PC-3 (cell line): ENCODE data around the gene CCDC83. TPM values are rescaled to one million over a fixed set of nuclear protein-coding genes. Genes with fewer than 3 reads are reported as not detected.
"Not testable (repeated sequence)": the region's sequence is repeated elsewhere in the genome, so short reads cannot be mapped to it uniquely, and the experiment has no call there.

Source experiments
- ATAC-seq: fragments of 200-7000 bp; cut with Tn5 transposase; 2 replicates; pipeline ENCODE4 v1.9.1; 2020; ENCODE audit warnings: mild to moderate bottlenecking, moderate library complexity
- BruUV-seq: library from RNA; stranded (reverse); fragments of 400-500 nt; replicated peaks from 2 replicates; lab custom pipeline; 2021; lab: Mats Ljungman, UMichigan
- CTCF ChIA-PET: fragments of 300-600 bp; sonication (Branson Sonifier 250); formaldehyde crosslinking; loops from one replicate; lab custom pipeline; 2022; ENCODE audit warnings: antibody characterized with exemption; lab: Charles Lee
- POLR2A ChIA-PET: fragments of 300-600 bp; sonication (Branson Sonifier 250); formaldehyde crosslinking; loops from one replicate; lab custom pipeline; 2022; ENCODE audit warnings: antibody characterized with exemption; ENCODE audit not compliant: unreplicated experiment; lab: Charles Lee
- DNase-seq: peaks from one replicate; pipeline ENCODE4 v3.0.0-alpha.2; 2015
- H2AFZ ChIP-seq: fragments of 300-600 bp; sonication (generic); 2 replicates; pipeline ENCODE4 v1.6.0; 2016; ENCODE audit warnings: antibody characterized with exemption, low read length
- H3F3A ChIP-seq: fragments of 300-600 bp; sonication (generic); one replicate; pipeline ENCODE4 v1.6.0; 2017; ENCODE audit warnings: antibody characterized with exemption, low read length, control low read depth, mild to moderate bottlenecking; ENCODE audit not compliant: unreplicated experiment
- H3K27ac ChIP-seq: fragments of 300-600 bp; sonication (generic); 2 replicates; pipeline ENCODE4 v1.5.1; 2016; ENCODE audit warnings: mild to moderate bottlenecking, low read length
- H3K27me3 ChIP-seq: fragments of 300-600 bp; sonication (generic); 2 replicates; pipeline ENCODE4 v1.6.1; 2016; ENCODE audit warnings: low read length, mixed read lengths
- H3K36me3 ChIP-seq: fragments of 300-600 bp; sonication (generic); 2 replicates; pipeline ENCODE4 v1.6.1; 2016; ENCODE audit warnings: low read depth, mixed run types, low read length, mixed read lengths
- H3K4me1 ChIP-seq: fragments of 300-600 bp; sonication (generic); 2 replicates; pipeline ENCODE4 v1.5.1; 2016; ENCODE audit warnings: low read length; ENCODE audit not compliant: insufficient read depth
- H3K4me2 ChIP-seq: fragments of 300-600 bp; sonication (generic); 2 replicates; pipeline ENCODE4 v1.6.0; 2016; ENCODE audit warnings: low read length
- H3K4me3 ChIP-seq: fragments of 300-600 bp; sonication (generic); 2 replicates; pipeline ENCODE4 v1.5.1; 2016; ENCODE audit warnings: mild to moderate bottlenecking, low read length, mixed read lengths
- H3K79me2 ChIP-seq: fragments of 300-600 bp; sonication (generic); 2 replicates; pipeline ENCODE4 v1.6.1; 2017; ENCODE audit warnings: low read length, mixed read lengths
- H3K9ac ChIP-seq: fragments of 300-600 bp; sonication (generic); 2 replicates; pipeline ENCODE4 v1.6.0; 2016; ENCODE audit warnings: mild to moderate bottlenecking, low read length
- H3K9me2 ChIP-seq: fragments of 300-600 bp; sonication (generic); replicated peaks from 2 replicates; pipeline ENCODE4 v1.6.1; 2016; ENCODE audit warnings: mixed run types, low read length, mixed read lengths
- H3K9me3 ChIP-seq: fragments of 300-600 bp; sonication (generic); 2 replicates; pipeline ENCODE4 v1.6.1; 2016; ENCODE audit warnings: low read length, mixed read lengths
- H4K20me1 ChIP-seq: fragments of 300-600 bp; sonication (generic); 2 replicates; pipeline ENCODE4 v1.6.1; 2016; ENCODE audit warnings: low read length, mixed read lengths
- EZH2 ChIP-seq: fragments of 300-600 bp; sonication (generic); IDR thresholded peaks from one replicate; pipeline ENCODE4 v1.6.1; 2017; ENCODE audit warnings: antibody characterized with exemption, mild to moderate bottlenecking, low read length; ENCODE audit not compliant: unreplicated experiment
- EZH2phosphoT487 ChIP-seq: fragments of 300-600 bp; sonication (generic); IDR thresholded peaks from 2 replicates; pipeline ENCODE4 v1.6.1; 2018; ENCODE audit warnings: mild to moderate bottlenecking, antibody characterized with exemption, low read length, borderline replicate concordance
- intact Hi-C: fragments of 100-400 bp; cut with micrococcal nuclease; formaldehyde crosslinking; loops from 2 replicates; pipeline ENCODE4 v1.9.0; 2023
- total RNA-seq: library from RNA; depleted of rRNA; stranded (reverse); fragments of >200 nt; gene quantifications from 2 replicates; pipeline ENCODE4 v1.2.3, GENCODE V29; 2014
- TF ChIP-seq, protein P1 (sequence below): fragments of 300-600 bp; sonication (generic); conservative IDR thresholded peaks from 2 replicates; pipeline ENCODE4 v1.5.1; 2017; ENCODE audit warnings: antibody characterized with exemption, low read depth, mild to moderate bottlenecking, low read length

Gene CCDC83
- total RNA-seq, 1 experiment from 2014 or later = 0.22 TPM

DNA sequence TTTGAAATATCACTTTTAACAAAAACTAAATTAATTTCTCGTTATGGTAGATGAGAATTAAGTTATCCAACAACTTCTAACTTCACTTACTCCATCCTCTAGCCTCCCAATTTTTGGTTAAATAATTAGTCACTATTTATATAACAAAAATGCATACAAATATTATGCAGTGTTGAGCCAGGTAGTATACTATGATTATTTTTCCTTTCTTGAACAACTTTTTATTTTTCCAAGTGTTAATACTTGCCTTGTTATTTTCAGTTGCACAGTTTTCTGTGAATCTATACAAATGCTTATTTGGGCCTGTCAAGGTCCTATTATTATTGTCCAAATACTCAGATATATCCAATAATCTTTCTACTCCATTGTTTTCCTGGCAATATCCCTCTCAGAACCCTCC lies 19.9 kb upstream of the CCDC83 start:
- Histone ChIP-seq H4K20me1 (no peaks in the 10 kb centered on the region), H3K4me1 (peaks cover 22% of the 10 kb centered on the region), H3K4me3 (no peak overlapping the region), H3K79me2 (no peaks in the 10 kb centered on the region), H3K9ac (no peak overlapping the region), H3K27ac (no peak overlapping the region), H3K36me3 (no peaks in the 10 kb centered on the region), H2AFZ (no peak overlapping the region), H3F3A (peaks cover 9% of the 10 kb centered on the region), H3K9me3 (no peaks in the 10 kb centered on the region), H3K27me3 (no peaks in the 10 kb centered on the region), H3K4me2 (no peak overlapping the region), H3K9me2 (no peaks in the 10 kb centered on the region)
- ChIA-PET POLR2A (no interaction called here), CTCF (no interaction called here)
- no TSS peak for BruUV-seq
- DNase-seq (no peak), ATAC-seq (no peak)
- intact Hi-C loops = no loop called here
- TF ChIP-seq EZH2phosphoT487 = no peak
- TF ChIP-seq EZH2 = no peak
- TF ChIP-seq, protein P1, sequence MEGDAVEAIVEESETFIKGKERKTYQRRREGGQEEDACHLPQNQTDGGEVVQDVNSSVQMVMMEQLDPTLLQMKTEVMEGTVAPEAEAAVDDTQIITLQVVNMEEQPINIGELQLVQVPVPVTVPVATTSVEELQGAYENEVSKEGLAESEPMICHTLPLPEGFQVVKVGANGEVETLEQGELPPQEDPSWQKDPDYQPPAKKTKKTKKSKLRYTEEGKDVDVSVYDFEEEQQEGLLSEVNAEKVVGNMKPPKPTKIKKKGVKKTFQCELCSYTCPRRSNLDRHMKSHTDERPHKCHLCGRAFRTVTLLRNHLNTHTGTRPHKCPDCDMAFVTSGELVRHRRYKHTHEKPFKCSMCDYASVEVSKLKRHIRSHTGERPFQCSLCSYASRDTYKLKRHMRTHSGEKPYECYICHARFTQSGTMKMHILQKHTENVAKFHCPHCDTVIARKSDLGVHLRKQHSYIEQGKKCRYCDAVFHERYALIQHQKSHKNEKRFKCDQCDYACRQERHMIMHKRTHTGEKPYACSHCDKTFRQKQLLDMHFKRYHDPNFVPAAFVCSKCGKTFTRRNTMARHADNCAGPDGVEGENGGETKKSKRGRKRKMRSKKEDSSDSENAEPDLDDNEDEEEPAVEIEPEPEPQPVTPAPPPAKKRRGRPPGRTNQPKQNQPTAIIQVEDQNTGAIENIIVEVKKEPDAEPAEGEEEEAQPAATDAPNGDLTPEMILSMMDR = no peak

DNA sequence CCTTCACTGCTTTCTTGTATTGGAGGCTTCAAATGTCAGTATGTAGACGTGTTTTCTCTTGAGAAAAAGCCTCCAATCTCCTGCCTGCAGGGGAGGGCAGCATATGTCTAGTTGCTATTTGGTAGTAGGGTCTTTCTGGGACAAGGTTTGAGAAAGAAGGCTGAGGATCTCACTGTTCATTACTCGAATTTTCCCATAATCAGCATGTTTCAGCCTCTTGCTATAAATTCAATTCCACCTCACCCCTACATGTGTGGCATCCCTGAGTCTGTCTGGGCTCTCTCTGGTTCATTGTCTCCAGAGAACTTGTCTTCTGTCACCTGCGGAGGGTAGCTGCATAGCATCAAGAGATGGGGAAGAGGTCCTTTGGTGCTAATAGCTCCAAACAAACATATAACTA lies 19.5 kb upstream of the CCDC83 start:
- Histone ChIP-seq H3K9me3 (no peaks in the 10 kb centered on the region), H3F3A (peaks cover 7% of the 10 kb centered on the region), H3K79me2 (no peaks in the 10 kb centered on the region), H4K20me1 (no peaks in the 10 kb centered on the region), H3K27me3 (no peaks in the 10 kb centered on the region), H3K9me2 (no peaks in the 10 kb centered on the region), H3K4me3 (no peak overlapping the region), H3K27ac (no peak overlapping the region), H3K4me1 (peaks cover 17% of the 10 kb centered on the region), H3K36me3 (no peaks in the 10 kb centered on the region), H3K4me2 (no peak overlapping the region), H2AFZ (no peak overlapping the region), H3K9ac (no peak overlapping the region)
- DNase-seq = no peak
- intact Hi-C loops = no loop called here
- TF ChIP-seq, protein P1 = no peak
- TF ChIP-seq EZH2phosphoT487 = no peak
- no peak for TF ChIP-seq EZH2
- no peak for ATAC-seq
- ChIA-PET CTCF (no interaction called here), POLR2A (no interaction called here)
- no TSS peak for BruUV-seq

DNA sequence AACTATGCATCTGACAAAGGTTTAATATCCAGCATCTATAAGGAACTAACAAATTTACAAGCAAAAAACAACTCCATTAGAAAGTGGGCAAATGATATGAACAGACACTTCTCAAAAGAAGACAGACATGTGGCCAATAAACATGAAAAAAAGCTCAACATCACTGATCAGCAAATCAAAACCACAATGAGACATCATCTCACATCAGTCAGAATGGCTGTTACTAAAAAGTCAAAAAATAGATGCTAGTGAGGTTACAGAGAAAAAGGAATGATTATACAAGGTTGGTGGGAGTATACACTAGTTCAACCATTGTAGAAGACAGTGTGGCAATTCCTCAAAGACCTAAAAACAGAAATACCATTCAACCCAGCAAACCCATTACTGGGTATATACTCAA lies 14.3 kb upstream of the CCDC83 start:
- POLR2A ChIA-PET = interaction anchor here (0.6 kb wide), 2 partner anchors 26 to 142 kb away, joined by 3 read pairs; no protein-coding TSS in a partner anchor
- BruUV-seq, H3K9me2 ChIP-seq, H3K9me3 ChIP-seq, DNase-seq, intact Hi-C loops, H3K36me3 ChIP-seq, H3K27ac ChIP-seq, H3K4me3 ChIP-seq, H3K9ac ChIP-seq, H4K20me1 ChIP-seq, H2AFZ ChIP-seq, H3K4me2 ChIP-seq, H3K27me3 ChIP-seq, CTCF ChIA-PET, ATAC-seq, H3K79me2 ChIP-seq, H3F3A ChIP-seq: not testable (repeated sequence)
- peaks cover 19% of the 10 kb centered on the region for H3K4me1 ChIP-seq
